Thoracic aorta (tissue), 2 donors: ENCODE measurements around the gene IRF8. TPM values are rescaled to one million over a fixed set of nuclear protein-coding genes. Genes with fewer than 3 reads are reported as not detected.

Experiments
- ATAC-seq: fragments of 150-250 bp; one replicate; pipeline ENCODE4 v1.8.0; 2017; ENCODE audit warnings: low read depth; ENCODE audit not compliant: insufficient number of reproducible peaks, low FRiP score
- DNase-seq: peaks from one replicate; pipeline ENCODE4 v3.0.0-alpha.2; 2020; ENCODE audit warnings: low spot score
- H3K27ac ChIP-seq, 2 donors: fragments of 200-600 bp; sonication (generic); 1 replicate in 1 of 2; 2 replicates in 1 of 2; pipeline ENCODE4 v1.5.1; 2016; ENCODE audit warnings: mild to moderate bottlenecking in 2 of 2, moderate library complexity in 2 of 2
- H3K27me3 ChIP-seq: fragments of 200-600 bp; sonication (generic); replicated peaks from 2 replicates; pipeline ENCODE4 v1.6.0; 2016; ENCODE audit warnings: mild to moderate bottlenecking; ENCODE audit not compliant: insufficient read depth
- H3K36me3 ChIP-seq: fragments of 200-600 bp; sonication (generic); one replicate; pipeline ENCODE4 v1.5.1; 2016
- H3K4me1 ChIP-seq, 2 donors: fragments of 200-600 bp; sonication (generic); 1 replicate in 1 of 2; 2 replicates in 1 of 2; pipeline versions ENCODE4 v1.5.1 to v1.6.0; 2016; ENCODE audit warnings: low read depth in 2 of 2, mild to moderate bottlenecking in 1 of 2; ENCODE audit not compliant: control insufficient read depth in 1 of 2
- H3K4me3 ChIP-seq: fragments of 200-600 bp; sonication (generic); 2 replicates; pipeline ENCODE4 v1.5.1; 2016; ENCODE audit warnings: mild to moderate bottlenecking
- H3K9me3 ChIP-seq: fragments of 200-600 bp; sonication (generic); 2 replicates; pipeline ENCODE4 v1.5.1; 2016
- total RNA-seq, 2 donors: library from RNA; depleted of rRNA; stranded (reverse); fragments of >200 nt; gene quantifications; one replicate each; pipeline versions ENCODE4 v1.1.0 to v1.2.3, GENCODE V29; 2016
- TF ChIP-seq, protein P1 (sequence below): fragments of 200-600 bp; sonication (generic); IDR thresholded peaks from one replicate; pipeline ENCODE4 v1.5.1; 2019; ENCODE audit warnings: antibody characterized with exemption

The IRF8 gene
- total RNA-seq, 2 donors from 2014 or later: 27.0 to 28.8 TPM

DNA sequence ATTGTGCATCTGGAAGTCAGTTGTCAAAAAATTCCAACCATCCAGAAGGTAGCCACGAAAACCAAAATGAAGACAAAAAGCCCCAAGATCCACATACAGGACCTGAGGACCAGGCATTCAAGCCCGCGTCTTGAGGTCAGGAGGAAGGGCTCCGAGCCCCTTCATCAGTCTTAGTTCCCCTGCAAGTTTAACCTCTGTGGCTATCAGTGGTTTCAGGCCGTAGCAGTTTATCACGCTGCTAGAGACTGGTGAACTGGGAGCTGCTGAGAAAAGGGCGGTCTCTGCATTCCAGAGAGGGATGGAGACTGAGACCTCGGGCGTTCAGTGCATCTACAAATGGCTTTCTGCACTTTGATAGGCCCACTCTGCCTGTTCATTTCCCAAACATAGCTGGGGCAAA, 70.6 kb downstream of the IRF8 start:
- Histone ChIP-seq H3K9me3 (no peaks in the 10 kb centered on the region), H3K4me1 (peaks cover 7 to 17% of the 10 kb centered on the region in 2 donors), H3K36me3 (no peaks in the 10 kb centered on the region), H3K27ac (no peak overlapping the region), H3K27me3 (no peaks in the 10 kb centered on the region), H3K4me3 (no peak overlapping the region)
- TF ChIP-seq, protein P1, sequence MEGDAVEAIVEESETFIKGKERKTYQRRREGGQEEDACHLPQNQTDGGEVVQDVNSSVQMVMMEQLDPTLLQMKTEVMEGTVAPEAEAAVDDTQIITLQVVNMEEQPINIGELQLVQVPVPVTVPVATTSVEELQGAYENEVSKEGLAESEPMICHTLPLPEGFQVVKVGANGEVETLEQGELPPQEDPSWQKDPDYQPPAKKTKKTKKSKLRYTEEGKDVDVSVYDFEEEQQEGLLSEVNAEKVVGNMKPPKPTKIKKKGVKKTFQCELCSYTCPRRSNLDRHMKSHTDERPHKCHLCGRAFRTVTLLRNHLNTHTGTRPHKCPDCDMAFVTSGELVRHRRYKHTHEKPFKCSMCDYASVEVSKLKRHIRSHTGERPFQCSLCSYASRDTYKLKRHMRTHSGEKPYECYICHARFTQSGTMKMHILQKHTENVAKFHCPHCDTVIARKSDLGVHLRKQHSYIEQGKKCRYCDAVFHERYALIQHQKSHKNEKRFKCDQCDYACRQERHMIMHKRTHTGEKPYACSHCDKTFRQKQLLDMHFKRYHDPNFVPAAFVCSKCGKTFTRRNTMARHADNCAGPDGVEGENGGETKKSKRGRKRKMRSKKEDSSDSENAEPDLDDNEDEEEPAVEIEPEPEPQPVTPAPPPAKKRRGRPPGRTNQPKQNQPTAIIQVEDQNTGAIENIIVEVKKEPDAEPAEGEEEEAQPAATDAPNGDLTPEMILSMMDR: no peak
- no peak for DNase-seq
- ATAC-seq: no peak

DNA sequence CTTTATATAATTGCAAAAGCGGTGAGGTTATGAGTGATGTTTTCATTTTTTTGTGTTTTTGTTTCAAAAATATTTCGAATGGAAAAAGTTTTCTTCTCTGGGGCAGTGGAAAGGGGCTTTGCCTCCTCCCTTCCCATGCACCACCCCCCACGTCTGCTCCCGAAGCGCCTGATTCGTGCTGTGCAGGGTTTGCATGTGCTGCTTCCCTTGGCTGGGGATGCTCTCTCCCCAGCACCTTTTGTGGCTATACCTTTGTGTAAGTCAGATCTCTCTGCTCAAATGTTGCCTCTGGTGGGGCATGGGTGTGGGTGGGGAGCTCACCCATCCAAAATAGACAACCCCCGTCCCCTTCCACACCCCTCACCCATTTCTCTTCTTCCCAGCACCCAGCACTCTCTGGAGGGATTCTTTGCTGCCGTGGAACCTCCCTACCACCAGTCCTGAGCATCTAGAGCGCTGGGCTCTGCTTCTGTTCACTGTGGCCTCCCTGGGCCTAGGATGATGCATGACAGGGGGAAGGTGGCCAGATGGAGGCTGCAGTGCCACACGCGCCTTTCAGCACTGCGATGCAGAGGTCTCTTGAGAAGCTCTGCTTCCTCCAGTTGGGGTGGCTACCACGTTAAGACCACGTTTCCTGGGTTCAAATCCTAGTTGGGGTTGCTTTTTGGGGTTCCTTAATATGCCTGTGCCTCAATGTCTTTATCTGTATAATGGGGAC, 71.2 kb downstream of the IRF8 start:
- no peaks in the 10 kb centered on the region for H3K9me3 ChIP-seq
- ATAC-seq: no peak
- H3K4me1 ChIP-seq: peaks cover 7 to 17% of the 10 kb centered on the region in 2 donors
- no peak overlapping the region for H3K4me3 ChIP-seq
- no peaks in the 10 kb centered on the region for H3K36me3 ChIP-seq
- no peak for DNase-seq
- TF ChIP-seq, protein P1: no peak
- H3K27ac ChIP-seq: no peak overlapping the region
- H3K27me3 ChIP-seq: no peaks in the 10 kb centered on the region

DNA sequence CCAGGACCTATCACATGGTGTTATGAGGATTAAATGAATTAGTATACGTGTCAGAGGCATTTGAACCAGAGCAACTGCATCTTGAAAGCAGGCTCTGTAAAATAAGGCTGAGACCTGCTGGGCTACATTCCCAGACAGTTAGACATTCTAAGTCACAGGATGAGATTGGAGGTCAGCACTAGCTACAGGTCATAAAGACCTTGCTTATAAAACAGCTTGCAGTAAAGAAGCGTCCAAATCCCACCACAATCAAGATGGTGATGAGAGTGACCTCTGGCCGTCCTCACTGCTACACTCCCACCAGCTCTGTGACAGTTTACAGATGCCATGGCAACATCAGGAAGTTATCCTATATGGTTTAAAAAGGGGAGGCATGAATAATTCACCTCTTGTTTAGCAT, 71.8 kb downstream of the IRF8 start:
- Histone ChIP-seq H3K4me3 (no peak overlapping the region), H3K36me3 (no peaks in the 10 kb centered on the region), H3K27ac (no peak overlapping the region), H3K27me3 (no peaks in the 10 kb centered on the region), H3K4me1 (peaks cover 7 to 17% of the 10 kb centered on the region in 2 donors), H3K9me3 (no peaks in the 10 kb centered on the region)
- DNase-seq (no peak), ATAC-seq (no peak)
- TF ChIP-seq, protein P1: no peak

Other genes with a start within 250 kb of the IRF8 start
- 1 to 10 TPM in 1 of 2 donors, under 1 TPM in 1; 0.28 to 2.0 TPM for gene GINS2, start 210.2 kb upstream of the IRF8 start, total RNA-seq
- 1 to 10 TPM in 1 of 2 donors, not detected in 1; 1.2 TPM for gene C16orf74, start 148.1 kb upstream of the IRF8 start, total RNA-seq
- gene EMC8, start 99.6 kb upstream of the IRF8 start, total RNA-seq: 10 to 100 TPM; 30.7 to 36.6 TPM
- 100 to 1,000 TPM; 220 to 234 TPM for gene COX4I1, start 99.5 kb upstream of the IRF8 start, total RNA-seq